Panc1 (cell line): Measurements from ENCODE around the gene ZNF512. TPM values are rescaled to one million over a fixed set of nuclear protein-coding genes. Genes with fewer than 3 reads are reported as not detected.

Source experiments
- ATAC-seq: fragments of 200-7000 bp; cut with Tn5 transposase; 2 replicates; pipeline ENCODE4 v1.9.1; 2020; ENCODE audit warnings: mild to moderate bottlenecking, moderate library complexity
- BruUV-seq: library from RNA; stranded (reverse); fragments of 400-500 nt; replicated peaks from 2 replicates; lab custom pipeline; 2021; lab: Mats Ljungman, UMichigan
- CTCF ChIA-PET: fragments of 300-600 bp; sonication (Branson Sonifier 250); formaldehyde crosslinking; loops from one replicate; lab custom pipeline; 2022; ENCODE audit warnings: antibody characterized with exemption; lab: Charles Lee
- POLR2A ChIA-PET: fragments of 300-600 bp; sonication (Branson Sonifier 250); formaldehyde crosslinking; loops from one replicate; lab custom pipeline; 2022; ENCODE audit warnings: antibody characterized with exemption; lab: Charles Lee
- DNase-seq: peaks from one replicate; pipeline ENCODE4 v3.0.0-alpha.2; 2010; ENCODE audit warnings: low read depth, low spot score
- H3K27ac ChIP-seq: 2 replicates; pipeline ENCODE4 v1.5.1; 2011; ENCODE audit warnings: mild to moderate bottlenecking, low read length, inconsistent platforms
- H3K27me3 ChIP-seq: fragments of 200-500 bp; sonication (Bioruptor generic); 2 replicates; pipeline ENCODE4 v1.6.0; 2014; ENCODE audit warnings: low read length, inconsistent platforms; ENCODE audit not compliant: control insufficient read depth, insufficient read depth
- H3K36me3 ChIP-seq: fragments of 200-500 bp; sonication (Bioruptor generic); 2 replicates; pipeline ENCODE4 v1.5.1; 2014; ENCODE audit warnings: inconsistent platforms, mild to moderate bottlenecking, low read length, moderate library complexity; ENCODE audit not compliant: control insufficient read depth, insufficient read depth
- H3K4me1 ChIP-seq: 2 replicates; pipeline ENCODE4 v1.5.1; 2011; ENCODE audit warnings: inconsistent platforms, mild to moderate bottlenecking, low read length, moderate library complexity; ENCODE audit not compliant: control insufficient read depth, insufficient read depth
- H3K4me3 ChIP-seq, 2 experiments: 2 replicates each; pipeline ENCODE4 v1.5.1; 2011 to 2012; ENCODE audit warnings: low read depth in 2 of 2, low read length in 2 of 2, mild to moderate bottlenecking in 2 of 2, inconsistent platforms in 1 of 2, moderate library complexity in 1 of 2
- H3K9me3 ChIP-seq: fragments of 200-500 bp; sonication (Bioruptor generic); 2 replicates; pipeline ENCODE4 v1.5.1; 2014; ENCODE audit warnings: low read depth, mild to moderate bottlenecking, inconsistent platforms, low read length, moderate library complexity; ENCODE audit not compliant: control insufficient read depth, insufficient read depth
- POLR2AphosphoS5 ChIP-seq: IDR thresholded peaks from 2 replicates; pipeline ENCODE4 v1.6.1; 2012; ENCODE audit warnings: mild to moderate bottlenecking, low read depth, low read length, moderate library complexity
- SIN3A ChIP-seq: IDR thresholded peaks from 2 replicates; pipeline ENCODE4 v1.6.1; 2012; ENCODE audit warnings: low read depth, mild to moderate bottlenecking, low read length, moderate library complexity, borderline replicate concordance; ENCODE audit not compliant: insufficient read depth
- TCF7L2 ChIP-seq: IDR thresholded peaks from 2 replicates; pipeline ENCODE4 v1.6.1; 2011; ENCODE audit warnings: mild to moderate bottlenecking, low read depth, low read length, inconsistent platforms
- in situ Hi-C: cut with HindIII; loops from 2 replicates; pipeline ENCODE4 v1.10.0; 2016; ENCODE audit warnings: low sequenced_read_pairs, low pct_unique_long_range_greater_than_20kb
- intact Hi-C: fragments of 100-400 bp; cut with micrococcal nuclease; formaldehyde crosslinking; loops from one replicate; pipeline ENCODE4 v1.10.0; 2022; ENCODE audit not compliant: unreplicated experiment
- total RNA-seq: library from RNA; stranded (reverse); gene quantifications from one replicate; pipeline ENCODE4 v1.2.1, GENCODE V29; 2021; ENCODE audit not compliant: unreplicated experiment
- TF ChIP-seq, protein P1 (sequence below): fragments of 450-650 bp; IDR thresholded peaks from 2 replicates; pipeline ENCODE4 v1.5.1; 2017; ENCODE audit warnings: mild to moderate bottlenecking
- TF ChIP-seq, protein P2 (sequence below), 2 experiments: IDR thresholded peaks; 2 replicates each; pipeline ENCODE4 v1.6.1; 2011 to 2012; ENCODE audit warnings: low read depth in 2 of 2, control low read depth in 1 of 2, low read length in 1 of 2, mild to moderate bottlenecking in 1 of 2, moderate library complexity in 1 of 2; ENCODE audit not compliant: insufficient read depth in 1 of 2

Gene ZNF512
- total RNA-seq, 1 experiment from 2014 or later: 12.8 TPM

DNA sequence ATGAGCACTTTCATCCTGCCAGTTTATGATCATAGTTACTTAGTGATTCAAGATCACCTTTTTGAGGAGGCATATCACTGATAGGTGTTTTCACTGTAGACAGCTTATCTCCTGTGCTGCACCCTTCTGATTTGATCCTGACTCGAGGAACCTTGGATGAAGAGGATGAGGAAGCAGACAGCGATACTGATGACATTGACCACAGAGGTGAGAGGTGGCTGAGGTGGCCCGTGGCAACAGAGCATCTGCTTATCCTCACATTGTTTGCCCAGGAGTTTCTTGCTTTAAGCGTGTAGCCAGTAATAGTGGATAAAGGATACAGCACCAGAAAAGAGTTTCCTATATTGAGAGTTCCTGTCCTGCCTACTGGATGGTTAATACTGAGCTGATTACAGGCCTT, 64.9 kb downstream of the ZNF512 start:
- no peaks in the 10 kb centered on the region for H3K9me3 ChIP-seq
- ChIA-PET CTCF (no interaction called here), POLR2A (no interaction called here)
- no peaks in the 10 kb centered on the region for H3K27me3 ChIP-seq
- no peak overlapping the region for H3K27ac ChIP-seq
- H3K4me1 ChIP-seq: no peaks in the 10 kb centered on the region
- no peak overlapping the region for H3K4me3 ChIP-seq
- H3K36me3 ChIP-seq: peaks cover 25% of the 10 kb centered on the region
- no peak for DNase-seq
- intact Hi-C loops: no loop called here
- in situ Hi-C loops: no loop called here
- no peak for TF ChIP-seq SIN3A
- no peak for TF ChIP-seq TCF7L2
- TF ChIP-seq, protein P1, sequence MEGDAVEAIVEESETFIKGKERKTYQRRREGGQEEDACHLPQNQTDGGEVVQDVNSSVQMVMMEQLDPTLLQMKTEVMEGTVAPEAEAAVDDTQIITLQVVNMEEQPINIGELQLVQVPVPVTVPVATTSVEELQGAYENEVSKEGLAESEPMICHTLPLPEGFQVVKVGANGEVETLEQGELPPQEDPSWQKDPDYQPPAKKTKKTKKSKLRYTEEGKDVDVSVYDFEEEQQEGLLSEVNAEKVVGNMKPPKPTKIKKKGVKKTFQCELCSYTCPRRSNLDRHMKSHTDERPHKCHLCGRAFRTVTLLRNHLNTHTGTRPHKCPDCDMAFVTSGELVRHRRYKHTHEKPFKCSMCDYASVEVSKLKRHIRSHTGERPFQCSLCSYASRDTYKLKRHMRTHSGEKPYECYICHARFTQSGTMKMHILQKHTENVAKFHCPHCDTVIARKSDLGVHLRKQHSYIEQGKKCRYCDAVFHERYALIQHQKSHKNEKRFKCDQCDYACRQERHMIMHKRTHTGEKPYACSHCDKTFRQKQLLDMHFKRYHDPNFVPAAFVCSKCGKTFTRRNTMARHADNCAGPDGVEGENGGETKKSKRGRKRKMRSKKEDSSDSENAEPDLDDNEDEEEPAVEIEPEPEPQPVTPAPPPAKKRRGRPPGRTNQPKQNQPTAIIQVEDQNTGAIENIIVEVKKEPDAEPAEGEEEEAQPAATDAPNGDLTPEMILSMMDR: no peak
- no peak for TF ChIP-seq POLR2AphosphoS5
- BruUV-seq: no TSS peak
- ATAC-seq: no peak

- intact Hi-C loops (no loop called here), in situ Hi-C loops (no loop called here)
- ChIA-PET CTCF (no interaction called here), POLR2A (no interaction called here)
- H3K4me3 ChIP-seq: no peak overlapping the region
- DNase-seq: no peak
- no TSS peak for BruUV-seq
- H3K27me3 ChIP-seq: no peaks in the 10 kb centered on the region
- H3K9me3 ChIP-seq: no peaks in the 10 kb centered on the region
- H3K4me1 ChIP-seq: no peaks in the 10 kb centered on the region
- ATAC-seq: no peak
- H3K27ac ChIP-seq: no peak overlapping the region
- H3K36me3 ChIP-seq: peaks cover 25% of the 10 kb centered on the region
- TF ChIP-seq TCF7L2 (no peak), SIN3A (no peak), POLR2AphosphoS5 (no peak)
- TF ChIP-seq, protein P1: no peak
- TF ChIP-seq, protein P2, sequence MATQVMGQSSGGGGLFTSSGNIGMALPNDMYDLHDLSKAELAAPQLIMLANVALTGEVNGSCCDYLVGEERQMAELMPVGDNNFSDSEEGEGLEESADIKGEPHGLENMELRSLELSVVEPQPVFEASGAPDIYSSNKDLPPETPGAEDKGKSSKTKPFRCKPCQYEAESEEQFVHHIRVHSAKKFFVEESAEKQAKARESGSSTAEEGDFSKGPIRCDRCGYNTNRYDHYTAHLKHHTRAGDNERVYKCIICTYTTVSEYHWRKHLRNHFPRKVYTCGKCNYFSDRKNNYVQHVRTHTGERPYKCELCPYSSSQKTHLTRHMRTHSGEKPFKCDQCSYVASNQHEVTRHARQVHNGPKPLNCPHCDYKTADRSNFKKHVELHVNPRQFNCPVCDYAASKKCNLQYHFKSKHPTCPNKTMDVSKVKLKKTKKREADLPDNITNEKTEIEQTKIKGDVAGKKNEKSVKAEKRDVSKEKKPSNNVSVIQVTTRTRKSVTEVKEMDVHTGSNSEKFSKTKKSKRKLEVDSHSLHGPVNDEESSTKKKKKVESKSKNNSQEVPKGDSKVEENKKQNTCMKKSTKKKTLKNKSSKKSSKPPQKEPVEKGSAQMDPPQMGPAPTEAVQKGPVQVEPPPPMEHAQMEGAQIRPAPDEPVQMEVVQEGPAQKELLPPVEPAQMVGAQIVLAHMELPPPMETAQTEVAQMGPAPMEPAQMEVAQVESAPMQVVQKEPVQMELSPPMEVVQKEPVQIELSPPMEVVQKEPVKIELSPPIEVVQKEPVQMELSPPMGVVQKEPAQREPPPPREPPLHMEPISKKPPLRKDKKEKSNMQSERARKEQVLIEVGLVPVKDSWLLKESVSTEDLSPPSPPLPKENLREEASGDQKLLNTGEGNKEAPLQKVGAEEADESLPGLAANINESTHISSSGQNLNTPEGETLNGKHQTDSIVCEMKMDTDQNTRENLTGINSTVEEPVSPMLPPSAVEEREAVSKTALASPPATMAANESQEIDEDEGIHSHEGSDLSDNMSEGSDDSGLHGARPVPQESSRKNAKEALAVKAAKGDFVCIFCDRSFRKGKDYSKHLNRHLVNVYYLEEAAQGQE (IDR thresholded peaks at IDR 0.05; ENCODE audit: insufficient read depth in 1 of 2, low read depth in 2 of 2, low read length in 1 of 2): no peak
These were observed 68.2 kb downstream of the ZNF512 start for GRCh38 chr2:27651056-27651455.
